ENCODE data around the gene SYCE3. TPM values are rescaled to one million over a fixed set of nuclear protein-coding genes. Genes with fewer than 3 reads are reported as not detected.
A peak's percentile ranks its signal among the peaks of the same experiment; 100 is the strongest.
"Not testable (repeated sequence)": the region's sequence is repeated elsewhere in the genome, so short reads cannot be mapped to it uniquely, and the experiment has no call there.

The SYCE3 gene, protein sequence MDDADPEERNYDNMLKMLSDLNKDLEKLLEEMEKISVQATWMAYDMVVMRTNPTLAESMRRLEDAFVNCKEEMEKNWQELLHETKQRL
- polyA plus RNA-seq (ENCODE audit: insufficient read length) = not detected
- long read RNA-seq, donor 1 = 0 reads
- long read RNA-seq, donor 2 = 0 reads
- long read RNA-seq, donor 3 = 0 reads
- long read RNA-seq, donor 4 = 0 reads
- long read RNA-seq, donor 5, partial matches to known transcripts = 0 of 3 reads
- long read RNA-seq, donor 5, other reads (novel, unspliced or antisense) = 0 of 3 reads
- long read RNA-seq, donor 6 = 0 reads
- long read RNA-seq, donor 7 = 0 reads
- long read RNA-seq, donor 8 = 0 reads

DNA sequence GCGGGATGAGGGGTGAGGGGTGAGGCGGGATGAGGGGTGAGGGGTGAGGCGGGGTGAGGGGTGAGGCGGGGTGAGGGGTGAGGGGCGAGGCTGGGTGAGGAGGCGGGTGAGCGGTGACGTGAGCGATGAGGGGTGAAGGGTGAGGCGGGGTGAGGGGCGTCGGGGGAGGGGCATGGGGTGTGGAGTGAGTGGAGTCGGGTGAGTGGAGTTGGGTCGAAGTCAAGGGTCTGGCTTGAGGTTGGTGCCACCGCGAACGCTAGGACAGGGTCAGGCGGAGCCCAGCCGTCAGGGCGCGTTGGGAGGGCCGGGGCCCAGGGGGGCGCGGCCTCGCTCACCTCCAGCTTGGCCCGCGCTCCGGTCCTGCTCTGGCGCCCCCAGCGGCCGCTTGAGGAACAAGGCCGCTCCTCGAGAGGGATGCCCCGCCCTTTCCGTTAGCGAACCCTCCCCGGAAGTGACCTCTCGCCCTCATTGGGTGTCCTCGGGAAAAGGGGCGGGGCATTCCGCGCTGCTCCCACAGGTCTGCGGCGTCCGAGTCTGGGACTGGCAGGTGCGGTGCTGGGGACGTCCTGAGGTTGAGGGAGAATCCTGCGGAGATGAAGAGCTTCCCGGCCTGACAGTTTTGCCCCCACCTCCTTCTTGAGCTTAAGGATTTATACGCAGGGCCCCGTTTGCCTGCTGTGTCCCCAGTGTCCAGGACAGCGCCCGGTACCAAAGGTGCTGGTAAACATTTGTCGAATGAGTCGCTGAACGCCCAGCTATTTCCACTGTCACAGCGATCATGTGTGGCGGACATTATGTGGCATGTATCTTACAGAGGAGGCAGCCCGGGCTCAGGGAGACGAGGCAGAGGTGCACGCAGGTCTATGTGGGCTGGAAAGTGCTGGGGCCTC lies at the start of gene SYCE3:
Gene SYCE3 (minus strand): TSS at position 397 of the 890 bp plus-strand sequence. CDS start 6,514 bp downstream, outside the sequence.
- DNase-seq = peak; percentile 95

DNA sequence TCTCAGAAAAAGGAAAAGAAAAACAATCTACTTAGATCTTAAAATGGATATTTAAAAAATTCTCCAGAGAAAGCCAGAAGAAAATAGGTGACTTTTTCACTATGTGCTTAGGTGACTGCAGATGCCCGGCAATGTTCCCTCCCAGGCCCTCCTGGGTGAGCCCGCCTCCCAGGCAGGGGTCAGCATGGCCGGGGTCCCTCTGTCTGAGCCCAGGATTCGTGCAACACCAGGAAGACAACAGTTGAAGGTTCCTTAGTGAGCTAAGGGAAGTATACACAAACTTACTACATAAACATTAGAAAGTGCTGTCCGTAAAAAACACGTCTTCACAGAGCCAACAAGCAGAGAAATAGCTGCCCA lies 49.4 kb upstream of the SYCE3 start:
- no peak for DNase-seq

DNA sequence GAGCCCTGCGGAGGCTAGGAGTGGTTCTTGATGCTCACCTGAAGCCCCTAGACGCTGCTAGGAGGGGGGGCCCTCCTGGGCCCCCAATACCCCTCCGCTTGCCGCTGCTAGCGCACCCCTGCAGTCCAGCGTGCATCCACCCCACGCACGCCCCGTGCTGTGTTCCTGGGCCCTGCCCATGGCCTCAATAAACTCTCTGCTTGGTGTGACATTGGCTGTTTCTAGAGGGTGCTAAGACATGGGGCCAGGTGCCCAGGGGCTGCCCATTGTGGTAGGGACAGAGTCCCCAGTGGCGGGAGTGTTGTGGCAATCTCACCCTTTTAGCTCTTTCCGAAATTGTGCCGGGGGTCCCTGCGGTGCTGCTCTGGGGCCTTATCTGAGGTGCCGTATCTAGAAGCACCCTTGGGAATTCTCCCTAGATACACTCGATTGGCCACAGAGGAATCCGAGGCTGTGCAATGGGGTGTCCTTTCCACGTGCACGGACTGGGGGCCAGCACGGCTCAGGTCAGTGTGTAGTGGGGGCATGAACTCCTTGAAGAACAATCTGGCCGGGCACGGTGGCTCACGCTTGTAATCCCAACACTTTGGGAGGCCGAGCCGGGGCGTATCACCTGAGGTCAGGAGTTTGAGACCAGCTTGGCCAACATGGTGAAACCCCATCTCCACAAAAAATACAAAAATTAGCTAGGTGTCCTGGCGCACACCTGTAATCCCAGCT lies 48.8 kb upstream of the SYCE3 start:
- DNase-seq = no peak

DNA sequence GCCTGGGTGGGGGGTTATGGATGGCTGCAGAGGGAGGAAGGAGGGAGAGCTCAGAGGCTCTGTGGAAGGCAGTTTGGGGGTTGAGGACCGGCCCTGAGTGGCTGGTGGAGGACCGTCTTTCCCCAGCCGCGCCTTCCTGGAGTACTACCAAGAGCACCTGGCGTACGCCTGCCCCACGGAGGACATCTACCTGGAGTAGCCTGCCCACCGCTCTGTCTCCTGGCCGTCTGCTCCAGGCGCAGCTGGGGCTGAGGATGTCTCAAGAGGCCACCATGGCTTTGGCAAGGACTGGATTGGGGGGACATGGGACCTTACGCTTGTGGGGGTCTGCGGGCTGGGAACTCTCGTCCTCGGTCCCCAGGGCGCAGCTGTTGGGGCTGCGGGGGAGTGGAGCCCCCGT lies 47.9 kb upstream of the SYCE3 start:
- DNase-seq = no peak

DNA sequence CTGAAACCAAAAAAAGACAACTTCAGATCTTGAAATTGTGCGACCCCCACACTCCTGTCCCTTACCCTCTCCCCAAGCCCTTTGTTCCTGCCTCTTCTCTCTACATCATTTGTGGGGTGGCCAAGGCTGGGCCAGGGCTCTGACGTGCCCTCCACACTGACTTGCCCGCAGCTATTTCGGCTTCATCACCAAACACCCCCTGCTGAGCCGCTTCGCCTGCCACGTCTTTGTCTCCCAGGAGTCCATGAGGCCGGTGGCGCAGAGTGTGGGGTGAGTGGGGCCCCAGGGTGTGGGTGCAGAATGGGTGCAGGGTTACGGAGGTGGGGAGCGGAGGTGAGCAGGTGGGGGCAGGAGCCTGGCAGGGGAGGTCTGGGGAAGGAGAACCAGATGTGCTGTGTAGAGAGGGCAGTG lies 47.3 kb upstream of the SYCE3 start:
- DNase-seq = no peak

DNA sequence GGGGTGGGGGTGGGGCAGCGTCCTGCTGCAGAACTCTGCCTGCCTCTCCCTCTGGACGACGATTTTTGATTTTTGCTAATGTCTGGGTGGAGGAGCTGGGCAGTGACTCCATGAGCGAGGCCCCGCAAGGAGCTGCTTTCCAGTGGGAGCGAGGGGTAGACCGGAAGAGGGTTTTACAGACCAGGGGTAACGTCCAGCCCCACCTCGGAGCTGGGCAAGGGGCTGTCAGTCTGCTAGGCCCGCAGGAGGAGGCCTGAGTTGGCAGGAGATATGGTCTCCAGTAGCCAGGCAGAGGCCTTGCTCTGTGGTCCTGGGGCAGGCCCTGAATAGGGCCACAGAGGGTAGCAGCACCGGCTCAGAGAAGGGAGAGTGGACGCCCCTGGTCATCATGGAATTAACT lies 46.9 kb upstream of the SYCE3 start:
- no peak for DNase-seq

DNA sequence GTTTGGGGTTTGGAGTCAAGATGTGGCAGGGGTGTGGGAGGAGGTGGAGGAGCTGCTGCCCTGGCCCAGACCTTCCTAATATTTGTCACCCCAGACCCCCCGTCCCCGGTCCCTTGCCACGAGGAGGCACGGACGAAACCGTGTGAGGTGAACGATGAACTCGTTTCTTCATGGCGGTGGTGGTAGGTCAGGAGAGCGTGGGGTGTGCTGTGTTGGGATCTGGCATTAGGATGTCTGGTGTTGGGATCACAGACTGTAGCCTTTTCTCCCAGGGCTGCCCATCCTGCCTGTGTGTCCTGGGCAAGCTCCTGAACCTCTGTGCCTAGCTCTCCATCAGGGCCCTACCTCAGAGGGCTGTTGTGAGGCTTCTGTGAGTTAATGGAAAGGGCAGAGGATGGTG lies 46.3 kb upstream of the SYCE3 start:
- DNase-seq = no peak

DNA sequence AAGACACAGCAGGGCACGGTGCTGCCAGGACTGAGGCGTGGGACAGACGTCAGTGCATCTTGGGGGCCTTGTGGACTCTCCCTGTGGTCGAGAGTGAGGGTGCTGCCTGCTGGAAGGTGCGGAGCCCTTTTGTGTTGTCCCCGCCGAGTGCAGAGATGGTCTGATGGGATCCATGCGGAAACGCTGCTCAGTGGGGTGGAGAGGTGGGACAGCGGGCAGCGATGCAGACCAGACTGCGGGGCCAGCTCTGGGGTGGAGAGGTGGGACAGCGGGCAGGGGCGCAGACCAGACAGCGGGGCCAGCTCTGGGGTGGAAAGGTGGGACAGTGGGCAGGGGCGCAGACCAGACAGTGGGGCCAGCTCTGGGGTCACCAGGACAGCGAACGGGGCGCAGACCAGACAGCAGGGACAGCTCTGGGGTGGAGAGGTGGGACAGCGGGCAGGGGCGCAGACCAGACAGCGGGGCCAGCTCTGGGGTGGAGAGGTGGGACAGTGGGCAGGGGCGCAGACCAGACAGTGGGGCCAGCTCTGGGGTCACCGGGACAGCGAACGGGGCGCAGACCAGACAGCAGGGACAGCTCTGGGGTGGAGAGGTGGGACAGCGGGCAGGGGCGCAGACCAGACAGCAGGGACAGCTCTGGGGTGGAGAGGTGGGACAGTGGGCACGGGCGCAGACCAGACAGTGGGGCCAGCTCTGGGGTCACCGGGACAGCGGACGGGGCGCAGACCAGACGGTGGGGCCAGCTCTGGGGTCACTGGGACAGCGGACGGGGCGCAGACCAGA lies 45.5 kb upstream of the SYCE3 start:
- not testable (repeated sequence) for DNase-seq

DNA sequence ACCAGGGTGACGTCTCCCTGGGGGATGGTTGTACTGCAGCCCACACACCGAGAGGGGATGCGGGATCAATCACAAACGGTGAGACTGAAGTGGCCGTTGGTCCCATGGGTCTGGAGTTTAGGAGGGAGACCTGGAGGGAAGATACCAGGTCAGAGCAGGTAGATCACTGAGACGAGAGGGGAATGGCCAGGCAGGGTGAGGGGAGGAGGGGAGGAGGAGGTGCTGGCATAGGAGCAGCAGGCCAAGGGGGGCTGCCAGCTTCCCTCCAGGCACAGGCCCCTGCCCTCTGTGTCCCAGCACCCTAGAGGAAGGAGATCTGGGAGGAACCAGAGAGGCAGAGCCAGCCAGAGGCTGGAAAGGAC lies 44.9 kb upstream of the SYCE3 start:
- no peak for DNase-seq

DNA sequence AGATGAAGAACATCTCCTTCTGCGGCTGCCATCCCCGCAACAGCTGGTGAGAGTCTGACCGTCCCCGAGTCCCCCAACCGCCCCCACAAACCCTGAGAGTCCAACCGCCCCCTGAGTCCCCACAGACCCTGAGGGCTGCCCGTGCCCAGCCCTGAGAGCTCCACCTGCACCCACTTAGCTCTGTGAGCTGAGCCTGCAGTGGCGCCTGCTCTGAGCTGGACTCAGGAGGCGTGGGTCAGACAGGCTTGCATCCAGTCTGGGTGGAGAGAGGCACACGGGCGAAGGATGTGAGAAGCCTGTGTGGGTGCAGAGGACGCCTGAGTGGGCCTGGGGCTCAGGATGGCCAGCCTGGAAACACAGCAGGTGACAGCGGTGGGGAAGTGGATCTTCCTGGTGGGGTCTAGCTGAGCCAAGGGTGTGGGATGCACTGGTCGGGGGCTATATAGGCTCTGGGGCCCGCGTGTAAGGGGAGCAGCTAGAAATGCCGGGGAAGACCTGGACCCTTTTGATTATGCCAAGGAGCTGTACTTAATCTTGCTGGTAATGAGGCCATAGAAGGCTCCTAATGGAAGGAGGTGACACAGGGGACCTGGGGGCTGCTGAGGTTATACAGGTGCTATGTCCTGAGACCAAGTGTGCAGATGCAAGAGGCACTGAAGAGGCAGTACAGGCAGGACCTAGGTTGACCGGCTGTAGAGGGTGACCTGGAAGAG lies 44.4 kb upstream of the SYCE3 start:
- no peak for DNase-seq

DNA sequence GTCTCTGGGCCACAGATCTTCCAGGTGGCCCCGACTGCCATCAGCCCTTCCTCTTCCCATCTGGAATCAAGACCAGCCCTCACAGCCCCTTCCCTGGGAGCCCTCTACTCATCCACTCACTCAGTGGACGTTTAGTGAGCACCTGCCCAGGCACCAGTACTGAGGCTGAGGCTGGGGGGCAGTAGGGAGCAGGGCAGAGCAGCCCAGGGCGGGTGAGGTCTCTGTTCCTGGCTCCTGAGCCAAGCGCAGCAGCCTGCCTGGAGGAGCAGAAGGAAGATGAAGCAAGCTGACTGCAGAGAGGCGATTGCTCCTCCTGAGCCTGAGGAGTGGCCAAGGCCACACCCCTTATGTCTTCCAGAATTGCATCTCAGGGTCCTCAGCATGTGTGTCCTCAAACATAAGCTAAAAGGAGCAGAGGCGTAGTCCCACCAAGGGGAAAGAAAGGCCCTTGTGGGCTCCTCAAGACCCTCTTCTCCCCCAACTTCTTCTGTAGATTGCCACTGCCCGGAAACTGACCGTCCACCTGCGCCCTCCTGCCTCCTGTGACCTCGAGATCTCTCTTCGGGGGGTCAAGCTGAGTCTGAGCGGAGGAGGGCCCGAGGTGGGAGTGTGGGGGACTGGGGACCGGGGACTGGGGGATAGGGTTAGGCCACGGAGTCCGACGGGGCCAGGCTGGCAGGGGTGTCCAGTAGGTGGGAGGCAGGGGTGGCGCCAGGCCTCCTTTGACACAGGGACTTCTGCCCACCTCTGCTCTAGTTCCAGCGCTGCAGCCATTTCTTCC lies 43.6 kb upstream of the SYCE3 start:
- no peak for DNase-seq

DNA sequence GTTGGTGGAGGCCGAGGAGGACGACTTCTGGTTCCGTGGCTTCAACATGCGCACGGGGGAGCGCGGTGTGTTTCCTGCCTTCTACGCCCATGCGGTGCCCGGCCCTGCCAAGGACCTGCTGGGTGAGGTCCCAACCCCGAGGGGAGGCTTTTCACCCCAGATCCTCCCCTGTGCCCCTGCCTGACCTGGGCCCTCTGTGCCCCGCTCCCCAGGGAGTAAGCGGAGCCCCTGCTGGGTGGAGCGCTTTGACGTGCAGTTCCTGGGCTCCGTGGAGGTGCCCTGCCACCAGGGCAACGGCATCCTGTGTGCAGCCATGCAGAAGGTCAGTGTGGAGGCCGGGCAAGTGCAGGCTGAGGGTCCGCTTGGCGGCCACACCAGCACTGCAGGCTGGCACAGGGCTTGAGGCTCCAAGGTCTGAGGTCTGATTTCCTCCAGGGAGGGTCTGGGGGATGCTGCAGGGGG lies 42.9 kb upstream of the SYCE3 start:
- DNase-seq = no peak

DNA sequence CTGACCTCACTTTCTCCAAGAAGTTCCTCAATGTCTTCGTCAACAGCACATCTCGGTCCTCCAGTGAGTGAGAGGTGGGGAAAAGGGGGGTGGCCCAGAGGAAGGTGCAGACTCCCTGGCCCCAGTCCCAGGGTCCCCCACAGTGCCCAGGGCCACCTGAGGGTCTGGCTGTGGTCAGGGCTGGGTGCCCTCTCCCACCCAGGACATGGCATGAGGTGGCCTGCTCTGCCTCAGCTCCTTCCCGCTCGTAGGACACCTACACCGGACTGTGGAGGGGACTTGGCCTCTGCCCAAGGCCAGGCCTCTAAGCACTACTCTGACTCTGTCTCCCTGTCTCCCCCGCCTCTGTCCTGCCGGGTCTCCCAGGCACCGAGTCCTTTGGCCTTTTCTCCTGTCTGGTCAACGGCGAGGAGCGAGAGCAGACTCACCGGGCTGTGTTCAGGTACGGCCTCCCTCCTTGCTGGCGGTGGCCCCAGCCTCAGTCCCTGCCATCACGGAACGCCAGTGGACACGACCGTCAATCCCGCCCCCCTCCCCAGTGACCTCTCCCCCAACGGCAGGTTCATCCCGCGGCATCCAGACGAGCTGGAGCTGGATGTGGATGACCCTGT lies 42.4 kb upstream of the SYCE3 start:
- no peak for DNase-seq

DNA sequence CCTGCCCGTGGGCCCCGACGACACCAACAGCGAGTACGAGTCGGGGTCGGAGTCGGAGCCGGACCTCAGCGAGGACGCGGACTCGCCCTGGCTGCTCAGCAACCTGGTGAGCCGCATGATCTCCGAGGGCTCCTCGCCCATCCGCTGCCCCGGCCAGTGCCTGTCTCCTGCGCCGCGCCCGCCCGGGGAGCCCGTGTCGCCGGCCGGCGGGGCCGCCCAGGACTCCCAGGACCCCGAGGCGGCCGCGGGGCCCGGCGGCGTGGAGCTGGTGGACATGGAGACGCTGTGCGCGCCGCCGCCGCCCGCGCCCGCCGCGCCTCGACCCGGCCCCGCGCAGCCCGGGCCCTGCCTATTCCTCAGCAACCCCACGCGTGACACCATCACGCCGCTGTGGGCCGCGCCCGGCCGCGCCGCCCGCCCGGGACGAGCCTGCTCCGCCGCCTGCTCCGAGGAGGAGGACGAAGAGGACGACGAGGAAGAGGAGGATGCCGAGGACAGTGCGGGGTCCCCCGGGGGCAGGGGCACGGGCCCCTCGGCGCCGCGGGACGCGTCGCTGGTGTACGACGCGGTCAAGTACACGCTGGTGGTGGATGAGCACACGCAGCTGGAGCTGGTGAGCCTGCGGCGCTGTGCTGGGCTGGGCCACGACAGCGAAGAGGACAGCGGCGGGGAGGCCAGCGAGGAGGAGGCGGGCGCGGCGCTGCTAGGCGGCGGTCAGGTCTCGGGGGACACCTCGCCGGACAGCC lies 41.7 kb upstream of the SYCE3 start:
- no peak for DNase-seq

DNA sequence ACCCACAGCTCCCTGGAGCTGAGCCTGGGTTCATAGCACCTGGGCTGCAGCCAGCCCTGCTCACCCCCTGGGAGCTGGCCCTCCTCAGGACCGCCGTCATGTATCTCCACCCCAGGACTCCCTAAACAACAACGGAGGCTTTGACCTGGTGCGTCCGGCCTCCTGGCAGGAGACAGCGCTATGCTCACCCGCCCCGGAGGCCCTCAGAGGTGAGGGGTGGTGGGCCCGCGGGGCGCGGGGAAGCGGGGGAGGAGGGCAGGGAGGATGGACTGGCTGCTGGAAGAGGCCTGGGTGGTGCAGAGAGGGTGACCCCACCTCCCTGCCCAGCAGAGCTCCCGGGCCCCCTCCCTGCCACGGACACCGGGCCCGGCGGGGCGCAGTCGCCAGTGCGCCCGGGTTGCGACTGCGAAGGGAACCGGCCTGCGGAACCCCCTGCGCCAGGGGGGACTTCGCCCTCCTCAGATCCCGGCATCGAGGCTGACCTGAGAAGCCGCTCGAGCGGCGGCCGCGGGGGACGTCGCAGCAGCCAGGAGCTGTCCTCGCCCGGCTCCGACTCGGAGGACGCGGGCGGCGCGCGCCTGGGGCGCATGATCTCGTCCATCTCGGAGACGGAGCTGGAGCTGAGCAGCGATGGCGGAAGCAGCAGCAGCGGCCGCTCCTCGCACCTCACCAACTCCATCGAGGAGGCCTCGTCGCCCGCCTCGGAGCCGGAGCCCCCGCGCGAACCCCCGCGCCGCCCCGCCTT lies 41.0 kb upstream of the SYCE3 start:
- no peak for DNase-seq

DNA sequence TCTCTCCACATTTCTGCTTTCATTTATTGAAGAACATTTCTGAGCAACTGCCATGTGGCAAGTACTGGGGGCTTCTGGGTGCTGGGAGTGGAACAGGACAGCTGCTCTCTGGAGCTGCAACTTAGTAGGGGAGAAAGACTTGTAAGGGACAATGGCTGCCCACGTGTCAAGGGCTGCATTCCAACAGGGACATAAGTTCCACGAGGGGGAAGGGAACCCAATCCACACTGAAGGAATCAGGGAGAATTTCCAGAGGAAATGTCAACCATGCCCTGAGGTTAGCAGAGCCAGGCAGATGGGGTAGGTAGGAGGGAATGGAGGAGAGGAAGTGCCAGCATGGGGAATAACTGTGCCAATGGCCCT lies 39.6 kb upstream of the SYCE3 start:
- no peak for DNase-seq

DNA sequence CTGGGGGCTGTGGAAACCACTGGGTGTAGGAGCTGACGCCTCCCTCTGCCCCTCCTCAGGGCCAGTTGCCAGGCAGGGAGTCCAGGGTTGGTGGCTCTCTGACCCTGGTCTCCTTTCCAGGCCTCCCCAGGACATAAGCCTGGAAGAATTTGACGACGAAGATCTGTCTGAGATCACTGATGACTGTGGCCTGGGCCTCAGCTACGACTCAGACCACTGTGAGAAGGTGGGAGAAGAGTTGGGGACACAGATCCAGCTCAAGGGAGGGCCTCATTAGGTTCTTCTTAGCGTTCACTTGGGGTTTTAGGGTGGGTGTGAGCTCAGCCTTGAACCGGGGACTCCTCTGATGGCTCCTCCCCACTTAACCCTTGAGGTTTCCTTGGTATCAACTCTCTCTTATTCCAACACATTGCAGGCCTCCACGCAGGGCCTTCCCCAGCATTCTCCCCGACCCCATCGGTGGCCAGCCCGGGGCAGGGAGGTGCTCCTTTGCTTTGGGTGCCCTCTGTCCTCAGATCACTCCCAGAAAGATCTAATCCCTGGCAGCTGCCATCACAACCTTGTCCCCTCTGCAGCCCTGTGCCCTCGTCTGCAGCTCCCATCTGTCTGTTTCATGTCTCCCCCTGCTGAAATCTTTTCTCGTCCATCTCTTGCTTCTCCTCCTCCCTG lies 39.1 kb upstream of the SYCE3 start:
- DNase-seq = no peak

Measured in left kidney (tissue), 8 donors.